Fibroblast of mammary gland (primary cell): Measurements from ENCODE around the gene ODAD4.
"Not testable (repeated sequence)": the region's sequence is repeated elsewhere in the genome, so short reads cannot be mapped to it uniquely, and the experiment has no call there.

Experiments used
- DNase-seq: peaks from one replicate; pipeline ENCODE4 v3.0.0-alpha.2; 2010; ENCODE audit warnings: low read depth
- H3K4me3 ChIP-seq: 2 replicates; pipeline ENCODE4 v1.5.1; 2011; ENCODE audit warnings: low read depth, mild to moderate bottlenecking, low read length, moderate library complexity; ENCODE audit not compliant: control insufficient read depth
- CTCF ChIP-seq: conservative IDR thresholded peaks from 2 replicates; pipeline ENCODE4 v1.5.1; 2011; ENCODE audit warnings: low read depth, low read length, inconsistent platforms; ENCODE audit not compliant: control insufficient read depth, insufficient read depth

ODAD4 gene

GRCh38 chr17:42001729-42002128 is 71.3 kb downstream of the ODAD4 start:
- H3K4me3 ChIP-seq: no peak overlapping the region
- no peak for TF ChIP-seq CTCF
- no peak for DNase-seq

- TF ChIP-seq CTCF: no peak
- DNase-seq: no peak
- H3K4me3 ChIP-seq: no peak overlapping the region
These were observed 71.9 kb downstream of the ODAD4 start for GRCh38 chr17:42002175-42002791.

GRCh38 chr17:42002792-42003301 is 72.4 kb downstream of the ODAD4 start:
- no peak for TF ChIP-seq CTCF
- DNase-seq: no peak
- H3K4me3 ChIP-seq: no peak overlapping the region

- no peak for DNase-seq
- no peak overlapping the region for H3K4me3 ChIP-seq
- no peak for TF ChIP-seq CTCF
These were observed 74.7 kb downstream of the ODAD4 start for GRCh38 chr17:42005166-42005565.

GRCh38 chr17:42009170-42009569 is 78.8 kb downstream of the ODAD4 start:
- no peak overlapping the region for H3K4me3 ChIP-seq
- DNase-seq: no peak
- TF ChIP-seq CTCF: peak; percentile 16

- DNase-seq: peak; percentile 62
- H3K4me3 ChIP-seq: not testable (repeated sequence)
These were observed 79.9 kb downstream of the ODAD4 start for GRCh38 chr17:42010266-42010680.

GRCh38 chr17:42010898-42011516 is 80.6 kb downstream of the ODAD4 start:
- DNase-seq: peak; percentile 69
- TF ChIP-seq CTCF: no peak
- no peak overlapping the region for H3K4me3 ChIP-seq

- DNase-seq, H3K4me3 ChIP-seq: not testable (repeated sequence)
These were observed 81.9 kb downstream of the ODAD4 start for GRCh38 chr17:42012363-42012762.

- H3K4me3 ChIP-seq, DNase-seq: not testable (repeated sequence)
These were observed 83.3 kb downstream of the ODAD4 start for GRCh38 chr17:42013740-42014139.
